Erythroblast (primary cell): ENCODE measurements around the gene SMARCB1.

Source experiments
- GATA1 ChIP-seq: IDR thresholded peaks from 2 replicates; pipeline ENCODE4 v1.6.1; 2011; ENCODE audit warnings: low read depth, mild to moderate bottlenecking, control low read depth, low read length, moderate library complexity
- POLR2A ChIP-seq: IDR thresholded peaks from 2 replicates; pipeline ENCODE4 v1.6.1; 2011; ENCODE audit warnings: mild to moderate bottlenecking, low read length

GRCh38 chr22:23763954-23764353, 22.8 kb upstream of the SMARCB1 start:
- TF ChIP-seq POLR2A, result no peak
- no peak for TF ChIP-seq GATA1
